Stimulated activated CD4-positive, alpha-beta T cell treated with anti-CD3 and anti-CD28 coated beads, TNF-alpha, amount 100 ng/mL, for 24 hours (primary cell): ENCODE measurements around the gene GYG1.
"Not testable (repeated sequence)": the region's sequence is repeated elsewhere in the genome, so short reads cannot be mapped to it uniquely, and the experiment has no call there.

ENCODE experiments used
- DNase-seq, 3 experiments: peaks; one replicate each; pipeline ENCODE4 v3.0.0-alpha.2; 2020; ENCODE audit warnings: low read depth in 3 of 3

GYG1 gene

GRCh38 chr3:148987551-148987950 is 3.8 kb upstream of the GYG1 start:
- DNase-seq, result not testable (repeated sequence)

- DNase-seq, result no peak
Measured at GRCh38 chr3:148990236-148990635, 1.1 kb upstream of the GYG1 start.

GRCh38 chr3:148992027-148992634 is 791 bp downstream of the GYG1 start:
- DNase-seq, result no peak

DNA sequence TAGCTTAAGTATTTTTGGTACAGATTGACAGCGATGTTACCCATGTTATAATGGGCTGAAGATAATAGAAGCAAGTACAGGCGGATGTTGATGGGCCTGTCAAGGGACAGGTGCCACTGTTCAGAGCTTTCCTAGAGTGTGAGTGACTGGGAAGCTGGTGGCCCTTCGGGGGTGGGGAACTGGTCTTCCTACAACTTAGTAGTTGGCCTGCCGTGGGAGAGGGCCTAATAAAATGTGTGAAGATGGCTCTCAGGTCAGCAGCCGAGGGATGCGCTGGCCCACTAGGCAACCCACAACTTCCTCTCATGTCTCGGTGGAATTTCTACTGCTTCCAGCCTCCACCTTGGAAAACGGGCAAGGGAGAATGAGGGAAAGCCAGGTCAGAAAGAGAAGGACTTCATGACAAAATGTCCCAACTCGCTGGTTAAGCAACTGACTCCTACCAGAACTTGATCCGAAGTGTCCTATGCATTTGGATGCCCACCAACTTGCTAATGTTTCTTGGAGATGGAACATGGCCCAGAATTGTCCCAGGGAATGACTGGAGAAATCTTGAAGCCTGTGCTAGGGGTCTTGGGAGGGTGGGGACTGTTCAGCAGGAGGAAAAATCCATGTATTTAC is 1.4 kb downstream of the GYG1 start:
- no peak for DNase-seq

DNA sequence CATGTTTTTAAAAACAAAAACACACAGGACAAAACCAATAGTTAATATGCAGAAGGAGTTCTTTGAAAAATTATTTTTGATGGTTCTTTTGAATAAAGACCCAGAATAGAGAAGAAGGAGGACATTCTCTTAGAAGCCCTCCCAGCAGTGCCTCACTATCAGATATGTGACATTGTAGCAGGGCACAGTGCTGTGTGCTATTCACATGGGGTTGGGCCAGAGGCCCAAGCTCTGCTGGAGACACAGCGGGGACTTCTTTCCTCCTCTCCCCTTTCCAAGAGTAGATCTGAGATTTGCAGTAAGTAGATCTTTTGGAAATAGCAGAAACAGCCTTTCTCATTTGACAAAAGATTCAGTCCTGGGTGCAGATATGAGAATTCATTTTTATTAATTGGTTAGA is 6.3 kb downstream of the GYG1 start:
- no peak for DNase-seq

DNA sequence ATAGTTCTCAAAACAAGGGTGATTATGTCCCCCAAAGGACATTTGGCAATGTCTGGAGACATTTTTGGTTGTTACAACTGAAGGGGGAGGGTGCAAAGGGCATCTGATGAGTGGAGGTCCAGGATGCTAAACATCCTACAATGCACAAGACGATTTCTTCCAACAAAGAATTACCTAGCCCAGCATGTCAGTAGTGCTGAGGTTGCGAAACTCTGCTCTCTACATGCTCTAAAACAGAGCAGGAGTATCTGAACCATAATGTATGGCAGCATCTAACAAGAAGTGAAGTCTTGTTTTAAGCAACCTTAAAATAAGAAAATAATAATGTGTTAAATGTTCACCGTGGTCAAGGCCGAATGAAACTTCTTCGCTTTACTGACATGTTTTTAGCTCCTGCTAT is 7.0 kb downstream of the GYG1 start:
- no peak for DNase-seq

GRCh38 chr3:148998715-148999423 is 7.5 kb downstream of the GYG1 start:
- no peak for DNase-seq

- no peak for DNase-seq
Measured at GRCh38 chr3:148999806-149000205, 8.5 kb downstream of the GYG1 start.

DNA sequence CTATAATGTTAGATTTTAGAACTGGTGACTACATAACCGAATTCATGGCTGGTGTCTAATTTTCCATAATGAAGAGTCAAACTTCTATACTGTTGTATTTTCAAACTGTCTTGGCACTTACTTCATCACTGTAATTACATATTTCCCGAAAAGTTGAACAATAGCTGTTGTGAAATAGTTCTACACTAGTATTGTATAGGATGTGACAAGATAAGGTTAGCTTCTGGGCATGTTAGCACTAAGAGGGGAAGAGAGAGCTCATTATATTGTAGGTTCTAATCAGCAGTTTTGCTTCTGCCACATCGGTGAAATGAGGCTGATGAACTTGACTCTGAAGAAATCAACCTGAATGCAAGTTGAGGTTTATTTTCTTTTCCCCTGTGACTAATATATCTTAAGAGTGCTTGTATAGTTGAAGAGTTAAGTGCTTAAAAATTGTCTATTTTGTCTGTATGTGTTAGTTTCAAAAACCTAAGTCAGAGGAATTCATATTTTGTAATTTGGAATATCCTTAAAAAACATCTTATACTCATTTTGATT is 8.9 kb downstream of the GYG1 start:
- no peak for DNase-seq

DNA sequence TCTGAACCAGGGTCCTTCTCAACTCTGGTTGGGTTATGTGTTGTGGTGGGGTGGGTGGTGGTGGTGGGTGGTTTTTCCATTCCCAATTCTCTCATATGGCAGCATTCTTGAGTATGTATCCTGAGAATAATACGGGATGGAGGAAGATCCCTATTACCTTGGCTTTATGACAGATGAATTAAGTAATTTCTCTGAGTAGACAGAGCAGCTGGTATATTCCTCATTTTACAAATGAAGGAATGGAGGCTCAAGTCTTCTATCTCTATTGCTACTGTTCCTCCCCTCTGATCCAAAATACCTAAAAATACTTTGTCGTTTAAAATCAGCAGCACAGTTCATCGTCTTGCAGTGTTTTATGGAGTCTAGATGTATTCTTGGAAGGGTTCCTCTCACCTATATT is 10.4 kb downstream of the GYG1 start:
- DNase-seq, result no peak

DNA sequence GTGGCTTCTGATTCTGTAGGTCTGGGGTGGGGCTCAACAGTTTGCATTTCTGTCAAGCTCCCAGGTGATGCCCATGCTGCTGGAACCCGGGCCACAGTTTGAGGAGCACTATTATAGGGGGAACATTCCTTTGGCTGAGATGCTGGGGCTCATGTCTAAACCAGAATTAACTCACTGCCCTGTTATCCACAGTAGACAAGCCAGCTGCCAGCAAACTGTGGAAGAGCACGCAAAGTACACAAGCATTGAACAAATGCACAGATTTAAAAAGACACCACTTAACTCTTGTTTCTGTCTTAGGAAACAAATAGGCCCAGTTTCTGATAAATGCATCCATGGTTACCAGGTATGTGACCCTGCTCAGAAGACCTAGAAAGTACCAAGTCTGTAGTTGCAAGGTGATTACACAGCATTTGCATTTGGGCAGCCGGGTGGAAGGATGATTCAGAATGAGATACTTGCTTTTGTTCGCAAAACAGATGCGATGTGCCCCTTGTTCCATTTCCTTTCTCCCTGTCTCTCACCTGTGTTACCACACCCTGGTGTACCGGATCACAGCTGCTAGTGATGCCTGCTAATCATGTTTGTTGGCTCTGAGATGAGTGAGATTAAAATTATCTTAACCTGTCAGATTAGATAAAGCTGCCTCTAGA is 12.4 kb downstream of the GYG1 start:
- no peak for DNase-seq

DNA sequence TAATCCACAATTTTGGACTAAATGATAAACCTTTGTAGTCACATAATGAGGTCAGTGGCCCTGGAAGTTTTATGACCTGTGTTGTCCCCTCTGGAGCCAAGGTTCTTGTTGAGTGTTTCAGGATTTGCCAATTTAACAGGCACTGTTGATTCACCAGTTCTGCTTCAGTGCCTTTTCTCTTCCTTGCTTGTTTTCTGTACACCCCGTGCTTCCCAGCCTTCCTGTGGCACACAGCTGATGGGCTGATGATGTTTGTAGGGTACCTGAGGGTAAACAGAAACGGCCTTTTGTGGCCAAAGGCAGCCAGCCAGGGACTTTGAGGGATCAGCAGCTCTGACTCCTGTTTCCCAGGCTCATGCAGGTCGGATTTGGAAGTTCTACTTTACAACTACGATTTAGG is 13.3 kb downstream of the GYG1 start:
- no peak for DNase-seq

DNA sequence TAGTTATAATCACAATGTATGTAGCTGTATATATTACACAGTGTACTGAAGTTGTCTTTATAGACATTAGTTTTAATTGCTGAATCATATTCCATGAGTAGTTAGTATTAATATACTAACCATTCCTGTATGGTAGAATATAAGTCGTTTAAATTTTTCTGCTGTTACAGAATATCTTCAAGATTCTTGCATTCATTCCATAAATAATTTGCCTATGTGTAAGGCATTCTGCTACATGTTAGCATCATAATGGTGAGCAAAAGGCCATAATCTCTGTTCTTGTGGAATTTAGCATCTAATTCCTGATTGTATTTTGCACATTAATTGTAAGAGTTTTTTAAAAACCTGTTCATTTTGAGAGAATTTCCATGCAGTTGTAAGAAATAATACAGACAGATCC is 14.1 kb downstream of the GYG1 start:
- DNase-seq, result no peak

GRCh38 chr3:149007567-149008257 is 16.4 kb downstream of the GYG1 start:
- no peak for DNase-seq

GRCh38 chr3:149009732-149010131 is 18.4 kb downstream of the GYG1 start:
- DNase-seq, result no peak

DNA sequence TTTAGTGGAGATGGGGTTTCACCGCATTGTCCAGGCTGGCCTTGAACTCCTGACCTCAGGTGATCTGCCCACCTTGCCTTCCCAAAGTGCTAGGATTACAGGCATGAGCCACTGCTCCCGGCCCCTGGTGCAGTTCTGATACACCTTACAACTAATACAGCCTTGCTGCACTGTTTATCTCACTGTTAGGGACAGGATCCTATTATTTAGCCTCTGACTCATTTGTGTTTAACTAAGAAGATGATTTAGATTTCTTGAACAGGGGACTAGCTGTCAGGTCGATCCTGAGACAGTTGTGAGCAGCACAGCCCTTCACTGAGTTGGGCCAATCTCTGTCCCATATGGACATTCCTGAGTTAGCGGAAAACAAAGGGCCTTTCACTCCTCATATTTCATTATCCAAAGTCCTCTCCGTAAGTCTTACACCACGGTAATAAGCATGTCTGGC is 19.2 kb downstream of the GYG1 start:
- DNase-seq, result no peak

DNA sequence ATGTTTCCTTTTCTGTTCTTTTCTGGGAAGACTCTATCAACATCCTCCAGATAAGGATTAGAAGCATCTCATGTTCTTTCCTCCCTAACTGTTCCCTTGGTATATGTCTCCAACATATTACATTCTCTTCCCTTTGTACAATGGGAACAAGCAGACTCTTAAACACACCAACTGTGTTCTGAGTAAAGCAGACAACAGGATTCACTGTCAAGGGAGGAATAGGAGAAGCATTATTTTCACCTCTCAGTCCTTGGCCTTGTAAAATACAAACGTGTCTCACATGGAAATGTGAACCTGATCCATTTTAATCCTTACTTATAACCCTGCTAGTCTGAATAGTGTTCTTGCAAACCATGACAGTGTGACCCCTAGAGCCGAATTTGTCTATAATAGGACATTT is 19.6 kb downstream of the GYG1 start:
- DNase-seq, result no peak

DNA sequence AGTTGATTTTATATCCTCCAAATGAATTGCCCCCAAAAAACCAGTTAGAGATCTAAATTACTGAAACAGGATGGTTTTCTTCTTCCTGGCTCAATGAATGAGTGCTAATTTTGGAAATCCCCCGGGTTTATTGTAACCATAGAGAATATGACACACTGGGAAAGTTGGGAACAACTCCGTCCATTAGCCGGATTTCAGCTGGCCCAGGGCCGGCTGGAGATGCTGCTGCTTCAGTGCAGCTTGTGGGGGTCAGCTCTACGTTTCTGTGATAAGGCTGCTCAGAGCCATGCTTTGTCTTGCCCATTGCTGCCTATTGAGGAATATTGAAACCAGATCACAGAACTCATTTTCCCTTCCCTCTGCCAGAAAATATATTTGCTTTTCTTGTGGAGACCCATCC is 20.3 kb downstream of the GYG1 start:
- DNase-seq, result no peak

DNA sequence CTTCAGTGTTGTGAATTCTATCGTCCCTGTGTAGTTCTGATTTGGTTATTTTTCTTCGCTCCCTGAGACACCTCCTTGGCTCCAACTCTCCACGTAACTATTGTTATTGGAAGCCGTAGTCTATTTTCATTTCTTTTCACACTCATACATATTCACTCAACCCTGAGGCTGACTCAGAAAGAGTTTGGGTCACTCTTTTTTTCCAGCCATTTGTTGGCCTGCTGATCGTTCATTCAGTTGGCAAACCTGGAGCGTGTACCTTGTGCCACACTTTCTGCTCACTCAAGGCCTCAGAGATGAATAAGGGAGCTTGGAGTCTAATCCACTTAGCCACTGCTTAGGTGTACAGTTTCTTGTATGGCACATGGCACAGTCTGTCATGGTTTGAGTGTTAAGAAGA is 22.4 kb downstream of the GYG1 start:
- no peak for DNase-seq

DNA sequence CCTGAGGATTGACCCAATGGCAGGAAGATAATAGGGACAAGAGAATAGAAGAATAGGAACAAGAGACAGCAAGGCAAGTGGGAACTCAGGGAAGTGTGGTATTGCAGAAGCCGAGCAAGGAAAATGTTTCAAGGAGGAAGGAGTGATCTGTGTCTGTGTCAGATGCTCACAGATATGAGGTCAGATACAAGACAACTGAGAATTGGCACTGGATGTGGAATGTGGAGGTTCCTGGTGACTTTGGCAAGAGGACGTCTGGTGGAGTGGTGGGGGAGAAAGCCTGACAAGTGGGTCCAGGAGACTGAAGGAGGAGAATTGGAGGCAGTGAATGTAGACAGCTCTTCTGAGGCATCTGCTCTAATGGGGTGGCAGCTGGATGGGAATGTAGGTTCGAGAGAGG is 24.1 kb downstream of the GYG1 start:
- no peak for DNase-seq

DNA sequence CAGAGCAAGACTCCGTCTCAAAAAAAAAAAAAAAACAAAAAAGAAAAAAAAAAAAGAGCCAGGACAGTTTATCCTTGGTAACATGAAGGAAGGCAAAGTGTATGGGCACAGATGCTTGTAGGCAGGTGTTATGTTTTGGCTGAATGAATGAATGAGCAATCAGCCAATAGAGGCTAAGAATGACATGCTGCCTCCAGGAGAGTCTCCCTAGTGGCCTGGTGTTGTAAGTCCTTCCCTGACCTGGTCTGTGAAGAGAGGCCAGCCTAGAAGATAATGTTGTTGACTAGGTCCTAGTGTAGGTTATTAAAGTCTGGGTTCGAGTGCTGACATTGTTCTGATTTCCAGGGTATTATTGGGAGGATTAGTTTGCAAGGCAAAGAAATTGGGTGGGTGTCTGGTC is 24.9 kb downstream of the GYG1 start:
- DNase-seq, result no peak
